SHP77 treated with DMSO at 0.1 percent for 48 hours (cell line): ENCODE data around the gene TMEM123.

Source experiments
- DNase-seq: peaks from one replicate; lab custom pipeline; 2025; lab: John Stamatoyannopoulos, UW

The TMEM123 gene

GRCh38 chr11:102422817-102423712 is 29.5 kb downstream of the TMEM123 start:
- no peak for DNase-seq

DNA sequence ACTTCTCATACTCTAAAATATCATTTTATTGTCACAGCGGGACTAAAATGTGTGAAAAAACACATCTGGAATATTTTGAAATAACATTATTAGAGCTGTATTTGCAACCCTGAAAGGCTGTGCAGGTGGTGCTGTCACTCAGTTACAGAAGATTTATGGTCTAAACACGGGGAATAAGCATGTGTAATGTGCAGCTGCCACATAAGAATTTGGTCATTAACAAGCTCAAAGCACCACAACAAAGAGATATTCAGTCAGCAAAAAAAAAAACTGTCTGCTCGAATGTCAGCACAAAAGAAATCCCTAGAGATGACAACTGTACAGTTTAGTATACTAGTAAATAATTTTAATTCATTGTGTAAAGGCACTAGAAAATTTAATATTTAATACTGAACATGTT is 31.3 kb downstream of the TMEM123 start:
- DNase-seq, result peak; percentile 51

DNA sequence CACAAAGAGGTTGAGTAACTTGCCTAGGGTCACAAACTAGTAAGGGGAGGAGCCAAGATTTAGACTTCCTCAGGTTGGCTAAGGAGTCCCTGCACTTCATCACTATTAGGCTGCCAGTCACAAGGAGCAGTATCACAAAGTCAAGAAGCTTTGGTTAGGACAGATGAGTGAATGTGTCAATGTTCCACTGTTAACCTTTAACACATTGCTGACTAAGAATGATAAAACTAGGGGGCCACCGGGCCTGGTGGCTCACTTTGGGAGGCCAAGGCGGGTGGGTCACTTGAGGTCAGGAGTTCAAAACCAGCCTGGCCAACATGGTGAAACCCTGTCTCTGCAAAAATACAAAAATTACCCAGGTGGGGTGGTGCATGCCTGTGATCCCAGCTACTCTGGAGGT is 32.0 kb downstream of the TMEM123 start:
- no peak for DNase-seq

- DNase-seq, result no peak
Measured at GRCh38 chr11:102419181-102419580, 33.4 kb downstream of the TMEM123 start.

DNA sequence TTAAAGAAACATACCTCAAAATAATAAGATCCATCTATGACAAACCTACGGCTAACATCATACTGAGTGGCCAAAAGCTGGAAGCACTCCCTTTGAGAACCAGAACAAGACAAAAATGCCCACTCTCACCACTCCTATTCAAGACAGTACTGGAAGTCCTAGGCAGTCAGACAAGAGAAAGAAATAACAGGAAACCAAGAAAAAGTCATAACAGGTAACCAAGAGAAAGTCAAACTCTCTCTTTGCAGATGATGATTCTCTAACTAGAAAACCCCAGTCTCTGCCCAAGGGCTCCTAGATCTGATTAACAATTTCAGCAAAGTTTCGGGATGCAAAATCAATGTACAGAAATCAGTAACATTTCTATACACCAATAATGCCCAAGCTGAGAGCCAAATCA is 35.6 kb downstream of the TMEM123 start:
- no peak for DNase-seq

GRCh38 chr11:102415304-102415916 is 37.2 kb downstream of the TMEM123 start:
- no peak for DNase-seq

- DNase-seq, result no peak
Measured at GRCh38 chr11:102414559-102414958, 38.0 kb downstream of the TMEM123 start.

DNA sequence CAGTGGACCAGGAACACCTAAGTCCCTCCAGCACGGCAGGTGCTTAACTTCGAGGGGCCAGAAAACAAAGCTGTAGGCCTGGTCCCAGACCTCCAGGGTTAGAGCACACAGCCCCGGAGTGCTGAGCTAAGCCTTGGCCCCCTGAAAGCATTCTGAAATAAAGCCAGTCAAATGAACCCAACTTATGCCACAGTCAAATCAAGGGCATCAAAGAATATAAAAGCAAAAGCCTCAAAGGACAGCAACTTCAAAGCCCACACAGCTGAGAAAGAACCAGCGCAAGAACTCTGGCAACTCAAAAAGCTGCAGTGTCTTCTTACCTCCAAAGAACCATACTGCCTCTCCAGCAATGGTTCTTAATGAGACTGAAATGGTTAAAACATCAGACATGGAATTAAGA is 39.1 kb downstream of the TMEM123 start:
- no peak for DNase-seq

DNA sequence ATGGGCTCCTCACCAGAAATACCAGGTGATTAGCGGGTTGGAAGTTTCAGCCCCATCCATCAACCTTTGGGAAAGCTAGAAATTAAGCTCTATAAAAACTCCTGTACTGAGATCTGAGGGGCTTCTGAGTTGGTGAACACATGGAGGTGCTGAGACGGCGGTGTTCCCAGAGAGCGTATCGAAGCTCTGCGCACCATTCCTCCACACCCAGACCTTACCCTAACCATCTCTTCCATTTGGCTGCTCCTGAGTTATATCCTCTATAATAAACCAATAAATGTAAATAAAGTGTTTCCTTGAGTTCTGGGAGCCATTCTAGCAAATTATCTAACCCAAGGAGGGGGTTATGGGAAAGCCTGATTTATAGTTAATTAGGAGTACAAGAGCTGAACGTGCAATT is 41.4 kb downstream of the TMEM123 start:
- DNase-seq, result no peak

DNA sequence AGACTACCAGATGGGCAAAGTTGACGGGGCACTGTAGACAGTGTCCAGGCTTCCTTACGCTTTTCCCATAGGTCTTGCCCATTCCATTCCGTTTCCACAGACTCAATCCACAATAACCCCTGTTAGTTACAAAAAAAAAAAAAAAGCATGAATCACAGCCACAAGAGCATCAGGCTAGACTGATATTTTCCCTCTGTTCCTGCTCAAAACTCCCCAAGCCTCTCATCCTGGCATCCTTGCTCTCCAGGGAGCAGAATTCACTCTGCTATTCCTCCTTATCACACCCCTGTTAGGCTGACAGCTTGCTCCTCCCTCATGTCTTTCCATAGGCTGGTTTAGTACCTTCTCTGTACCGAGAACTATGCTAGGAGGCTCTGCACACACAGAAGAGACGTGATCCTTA is 42.2 kb downstream of the TMEM123 start:
- DNase-seq, result no peak

GRCh38 chr11:102408339-102408738 is 44.2 kb downstream of the TMEM123 start:
- DNase-seq, result no peak

GRCh38 chr11:102407901-102408300 is 44.7 kb downstream of the TMEM123 start:
- DNase-seq, result no peak

GRCh38 chr11:102406099-102406498 is 46.5 kb downstream of the TMEM123 start:
- DNase-seq, result no peak

GRCh38 chr11:102405501-102405900 is 47.1 kb downstream of the TMEM123 start:
- no peak for DNase-seq

- no peak for DNase-seq
Measured at GRCh38 chr11:102402548-102402947, 50.0 kb downstream of the TMEM123 start.

GRCh38 chr11:102401905-102402304 is 50.7 kb downstream of the TMEM123 start:
- no peak for DNase-seq

DNA sequence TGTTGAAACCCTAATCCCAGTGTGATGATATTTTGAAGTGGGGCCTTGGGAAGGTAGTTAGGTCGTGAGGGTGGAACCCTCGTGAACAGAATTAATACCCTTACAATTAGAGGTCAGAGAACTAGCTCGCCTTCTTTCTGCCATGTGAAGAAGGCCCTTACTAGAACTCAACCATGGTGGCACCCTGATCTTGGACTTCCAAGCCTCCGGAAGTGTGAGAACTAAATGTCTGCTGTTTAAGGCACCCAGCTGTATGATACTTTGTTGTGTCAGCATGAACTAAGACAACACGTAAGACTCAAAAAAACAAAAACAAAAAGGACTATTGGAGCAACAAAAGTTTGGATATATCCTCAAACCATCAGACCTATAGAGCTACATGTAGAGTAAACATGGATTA is 52.0 kb downstream of the TMEM123 start:
- no peak for DNase-seq

- no peak for DNase-seq
Measured at GRCh38 chr11:102399189-102399588, 53.4 kb downstream of the TMEM123 start.

- DNase-seq, result no peak
Measured at GRCh38 chr11:102398297-102398696, 54.3 kb downstream of the TMEM123 start.

DNA sequence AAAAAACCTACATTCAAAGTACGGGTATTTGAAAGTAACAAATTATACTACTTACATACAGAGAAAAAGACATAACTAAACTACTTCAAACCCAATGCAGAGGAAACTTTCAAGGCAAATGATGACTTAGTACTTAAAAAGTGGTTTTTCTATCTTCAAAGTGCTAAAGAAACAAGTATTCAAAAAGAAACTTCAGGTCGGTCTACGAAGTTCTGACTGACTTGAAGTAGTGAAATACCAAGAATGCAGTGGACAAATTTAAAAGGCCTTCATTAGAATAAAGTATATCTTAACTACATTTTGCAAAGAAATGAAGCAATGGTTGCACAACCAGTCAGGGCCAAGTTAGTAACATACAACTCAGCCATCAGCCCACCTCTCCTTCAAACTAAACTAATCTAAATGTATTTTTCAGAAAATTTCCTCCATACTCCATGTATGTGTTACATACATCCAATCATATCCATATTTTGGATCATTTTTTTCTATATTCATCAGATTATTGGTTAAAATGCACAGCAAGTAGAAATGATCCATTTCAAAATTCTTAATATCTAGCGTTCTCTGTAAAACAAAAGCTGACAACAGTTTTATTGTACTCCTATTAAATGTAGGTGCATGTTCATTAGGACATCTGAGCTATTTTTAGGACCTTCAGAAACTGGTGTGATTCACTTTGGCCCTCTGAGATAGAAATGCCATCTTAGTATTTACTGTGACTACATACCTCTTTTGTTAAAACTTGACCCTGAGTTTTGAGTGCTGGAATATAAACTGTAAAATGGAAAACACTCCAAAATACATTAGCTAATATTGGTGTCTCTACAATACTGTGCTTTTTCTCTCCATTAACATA is 55.6 kb downstream of the TMEM123 start:
- no peak for DNase-seq

DNA sequence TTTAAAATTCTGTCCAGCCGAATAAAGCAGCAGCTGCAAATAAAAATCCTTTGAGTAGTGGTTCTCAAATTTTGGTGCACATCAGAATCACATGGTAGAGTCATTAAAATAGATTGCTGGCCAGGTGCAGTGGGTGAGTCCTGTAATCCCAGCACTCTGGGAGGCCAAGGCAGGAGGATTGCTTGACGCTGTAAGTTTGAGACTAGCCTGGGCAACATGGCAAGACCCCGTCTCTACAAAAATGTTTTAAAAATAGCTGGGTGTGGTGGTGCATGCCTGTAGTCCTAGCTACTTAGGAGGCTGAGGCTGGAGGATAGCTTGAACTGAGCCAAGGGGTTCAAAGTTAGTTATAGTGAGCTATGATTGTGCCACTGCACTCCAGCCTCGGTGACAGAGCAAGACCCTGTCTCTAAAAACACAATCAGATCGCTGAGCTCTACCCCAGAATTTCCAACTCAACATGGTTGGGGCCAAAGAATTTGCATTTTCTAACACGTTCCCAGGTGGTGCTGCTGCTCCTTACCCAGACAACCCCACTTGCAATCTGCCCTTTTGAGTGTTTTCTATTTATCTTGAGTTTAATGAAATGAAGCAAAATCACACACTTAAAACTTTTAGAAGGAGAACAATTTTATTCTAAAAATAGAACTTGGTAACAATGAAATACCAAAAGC is 56.7 kb downstream of the TMEM123 start:
- no peak for DNase-seq

DNA sequence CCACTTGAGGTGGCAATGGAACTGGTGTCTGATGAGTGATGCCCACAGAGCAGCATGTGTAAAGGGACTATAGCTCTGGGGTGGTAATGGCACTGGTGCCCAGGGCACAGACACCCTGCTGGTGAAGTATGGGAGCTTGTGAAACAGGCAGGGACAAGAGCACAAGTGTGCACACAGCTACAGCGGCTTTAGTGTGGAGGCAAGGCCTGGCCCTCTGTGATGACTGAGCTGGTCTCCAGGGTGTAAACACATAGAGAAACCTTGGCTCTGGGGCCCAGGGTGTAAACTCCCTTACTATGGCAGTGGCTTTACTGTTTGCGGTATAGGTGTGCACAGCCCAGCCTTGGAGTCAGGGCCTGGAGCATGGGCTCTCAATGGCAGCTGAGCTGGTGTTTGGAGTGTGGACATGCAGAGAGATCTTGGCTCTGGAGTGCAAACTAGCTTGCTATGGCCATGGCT is 59.3 kb downstream of the TMEM123 start:
- DNase-seq, result no peak
